ENCODE data around the gene TMEM217. TPM values are rescaled to one million over a fixed set of nuclear protein-coding genes. Genes with fewer than 3 reads are reported as not detected.

TMEM217 gene
- total and polyA plus RNA-seq, 2 of the 8 experiments (the other 6 are each of a cell fraction or from before 2014, with no cell fraction given), result 0.60 to 1.1 TPM

GRCh38 chr6:37171970-37172812 is 85.8 kb downstream of the TMEM217 start (continued):
- TF ChIP-seq CTCF (IDR thresholded peaks at IDR 0.05; ENCODE audit: control extremely low read depth in 1 of 3, insufficient read depth in 1 of 3, low read depth in 1 of 3, low read length in 3 of 3), result peak; percentile 49 to 75 (median 68)
- TF ChIP-seq RBBP5 (IDR thresholded peaks at IDR 0.05; ENCODE audit: borderline replicate concordance, low read depth, low read length), result no peak
- peak; percentile 92 for TF ChIP-seq MAX (IDR thresholded peaks at IDR 0.05)
- no peak for TF ChIP-seq BCL11A (IDR thresholded peaks at IDR 0.05; ENCODE audit: low read depth in 2 of 2, low read length in 2 of 2)
- no peak for TF ChIP-seq GTF2F1 (IDR thresholded peaks at IDR 0.05; ENCODE audit: borderline replicate concordance, low read depth, low read length)
- TF ChIP-seq SIX5 (IDR thresholded peaks at IDR 0.05; ENCODE audit: low read depth, low read length), result no peak
- peak; percentile 84 to 85 for TF ChIP-seq RAD21 (IDR thresholded peaks at IDR 0.05 in 1 of 2, conservative IDR thresholded peaks at IDR 0.05 in 1 of 2; ENCODE audit: low read depth in 2 of 2, low read length in 2 of 2)
- TF ChIP-seq ATF2 (IDR thresholded peaks at IDR 0.05; ENCODE audit: low read length), result no peak; the same call in 1 of the 2 replicates
- no peak for TF ChIP-seq POU5F1 (IDR thresholded peaks at IDR 0.05; ENCODE audit: low read depth, low read length)
- no peak for TF ChIP-seq ASH2L (IDR thresholded peaks at IDR 0.05; ENCODE audit: low read length)
- TF ChIP-seq PHF8 (conservative IDR thresholded peaks at IDR 0.05; ENCODE audit: low read depth, low read length), result no peak
- TF ChIP-seq NANOG (IDR thresholded peaks at IDR 0.05; ENCODE audit: insufficient read depth, low read depth, low read length, poor library complexity, severe bottlenecking), result peak; percentile 78
- peak; percentile 84 for TF ChIP-seq YY1 (IDR thresholded peaks at IDR 0.05; ENCODE audit: low read depth, low read length)
- no peak for TF ChIP-seq HDAC2 (IDR thresholded peaks at IDR 0.05; ENCODE audit: borderline replicate concordance in 1 of 2, low read depth in 2 of 2, low read length in 2 of 2)
- TF ChIP-seq CTBP2 (IDR thresholded peaks at IDR 0.05; ENCODE audit: borderline replicate concordance, insufficient read depth, insufficient read length, low read length), result no peak
- TF ChIP-seq JUN (IDR thresholded peaks at IDR 0.05; ENCODE audit: low read depth, low read length), result no peak
- TF ChIP-seq EZH2 (IDR thresholded peaks at IDR 0.05; ENCODE audit: low read depth, low read length, severe bottlenecking), result no peak
- no peak for TF ChIP-seq TEAD4 (IDR thresholded peaks at IDR 0.05; ENCODE audit: low read depth, low read length)
